Type B pancreatic cell (in vitro differentiated cells): Measurements from ENCODE around the gene BTRC. TPM values are rescaled to one million over a fixed set of nuclear protein-coding genes. Genes with fewer than 3 reads are reported as not detected.

Experiments
- DNase-seq: peaks from one replicate; pipeline ENCODE4 v3.0.0; 2021; ENCODE audit warnings: mixed read lengths; ENCODE audit not compliant: unreplicated experiment; ENCODE audit errors: extremely low spot score
- H3K27ac Mint-ChIP-seq: 2 replicates; pipeline ENCODE4 v1.8.0; 2021; ENCODE audit warnings: mild to moderate bottlenecking, mixed read lengths
- H3K27me3 Mint-ChIP-seq: 2 replicates; pipeline ENCODE4 v1.8.0; 2021; ENCODE audit warnings: mixed read lengths
- H3K36me3 Mint-ChIP-seq: 2 replicates; pipeline ENCODE4 v1.8.0; 2021; ENCODE audit warnings: mixed read lengths
- H3K4me1 Mint-ChIP-seq: one replicate; pipeline ENCODE4 v1.8.0; 2021; ENCODE audit warnings: mixed read lengths; ENCODE audit not compliant: unreplicated experiment
- H3K4me3 Mint-ChIP-seq: 2 replicates; pipeline ENCODE4 v1.8.0; 2021; ENCODE audit warnings: mild to moderate bottlenecking, mixed read lengths
- H3K9me3 Mint-ChIP-seq: 2 replicates; pipeline ENCODE4 v1.8.0; 2021; ENCODE audit warnings: mixed read lengths
- CTCF ChIP-seq: fragments of 200-600 bp; sonication (generic); conservative IDR thresholded peaks from 2 replicates; pipeline ENCODE4 v1.5.0; 2021; ENCODE audit warnings: antibody characterized with exemption, mild to moderate bottlenecking
- total RNA-seq: library from RNA; stranded (reverse); gene quantifications from 2 replicates; pipeline ENCODE4 v1.2.1, GENCODE V29; 2021; ENCODE audit warnings: low replicate concordance

The BTRC gene
- total RNA-seq, 1 donor from 2014 or later: 35.2 TPM

- H3K27ac Mint-ChIP-seq: no peak overlapping the region
- H3K36me3 Mint-ChIP-seq: no peaks in the 10 kb centered on the region
- H3K9me3 Mint-ChIP-seq: no peaks in the 10 kb centered on the region
- no peak for DNase-seq
- TF ChIP-seq CTCF: no peak
- H3K4me1 Mint-ChIP-seq: no peaks in the 10 kb centered on the region
- H3K27me3 Mint-ChIP-seq: peaks cover 5% of the 10 kb centered on the region
- H3K4me3 Mint-ChIP-seq: no peak overlapping the region
Measured at GRCh38 chr10:101577121-101577871, 223.3 kb downstream of the BTRC start.

GRCh38 chr10:101578192-101578591 lies 224.2 kb downstream of the BTRC start:
- DNase-seq: no peak
- Mint-ChIP-seq H3K36me3 (no peaks in the 10 kb centered on the region), H3K27me3 (no peaks in the 10 kb centered on the region), H3K27ac (no peak overlapping the region), H3K4me3 (no peak overlapping the region), H3K4me1 (no peaks in the 10 kb centered on the region), H3K9me3 (no peaks in the 10 kb centered on the region)
- TF ChIP-seq CTCF: no peak

- Mint-ChIP-seq H3K4me1 (no peaks in the 10 kb centered on the region), H3K9me3 (no peaks in the 10 kb centered on the region), H3K36me3 (no peaks in the 10 kb centered on the region), H3K27ac (no peak overlapping the region), H3K27me3 (no peaks in the 10 kb centered on the region), H3K4me3 (no peak overlapping the region)
- no peak for DNase-seq
- no peak for TF ChIP-seq CTCF
Measured at GRCh38 chr10:101578803-101579515, 225.0 kb downstream of the BTRC start.

- H3K36me3 Mint-ChIP-seq: peaks cover 2% of the 10 kb centered on the region
- TF ChIP-seq CTCF: no peak
- H3K9me3 Mint-ChIP-seq: no peaks in the 10 kb centered on the region
- H3K4me1 Mint-ChIP-seq: no peaks in the 10 kb centered on the region
- no peak overlapping the region for H3K27ac Mint-ChIP-seq
- H3K4me3 Mint-ChIP-seq: no peak overlapping the region
- DNase-seq: no peak
- H3K27me3 Mint-ChIP-seq: no peaks in the 10 kb centered on the region
Measured at GRCh38 chr10:101579516-101579870, 225.5 kb downstream of the BTRC start.

- Mint-ChIP-seq H3K4me3 (no peak overlapping the region), H3K27me3 (no peaks in the 10 kb centered on the region), H3K36me3 (peaks cover 3% of the 10 kb centered on the region), H3K4me1 (no peaks in the 10 kb centered on the region), H3K9me3 (no peaks in the 10 kb centered on the region), H3K27ac (no peak overlapping the region)
- no peak for TF ChIP-seq CTCF
- no peak for DNase-seq
Measured at GRCh38 chr10:101580486-101581399, 226.8 kb downstream of the BTRC start.
